ENCODE measurements around the gene KLHDC2.

KLHDC2 gene

DNA sequence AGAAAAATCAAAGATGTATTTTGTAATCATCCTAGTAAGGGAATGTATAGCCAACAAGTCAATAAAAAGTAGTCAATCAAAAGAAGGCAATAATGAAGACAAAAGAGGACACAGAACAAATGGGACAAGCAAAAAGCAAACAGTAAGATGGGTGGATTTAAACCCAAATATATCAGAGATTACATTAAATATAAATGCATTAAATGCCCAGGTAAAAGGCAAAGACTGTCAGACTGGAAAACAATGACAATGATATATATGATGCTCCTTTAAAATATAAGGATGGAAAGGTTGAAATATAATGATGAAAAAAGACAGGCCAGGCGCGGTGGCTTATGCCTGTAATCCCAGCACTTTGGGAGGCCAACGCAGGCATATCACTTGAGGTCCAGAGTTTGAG lies 48.9 kb downstream of the KLHDC2 start:
- H3K27ac ChIP-seq (ENCODE audit: insufficient read depth, low read length, poor library complexity, severe bottlenecking): no peak overlapping the region
- no peak overlapping the region for H3K4me3 ChIP-seq (ENCODE audit: insufficient read depth, low read depth, low read length, poor library complexity, severe bottlenecking)
- no peaks in the 10 kb centered on the region for H3K9me3 ChIP-seq (ENCODE audit: control insufficient read depth, low read length)
- peaks cover 47% of the 10 kb centered on the region for H3K36me3 ChIP-seq (ENCODE audit: control insufficient read depth, insufficient read depth, low read length)
- DNase-seq: no peak
- H3K4me1 ChIP-seq (ENCODE audit: control insufficient read depth, insufficient read depth, low read length, poor library complexity, severe bottlenecking): no peaks in the 10 kb centered on the region
- no peaks in the 10 kb centered on the region for H3K27me3 ChIP-seq (replicated peaks; ENCODE audit: control insufficient read depth, insufficient read depth, low read length, poor library complexity, severe bottlenecking)

DNA sequence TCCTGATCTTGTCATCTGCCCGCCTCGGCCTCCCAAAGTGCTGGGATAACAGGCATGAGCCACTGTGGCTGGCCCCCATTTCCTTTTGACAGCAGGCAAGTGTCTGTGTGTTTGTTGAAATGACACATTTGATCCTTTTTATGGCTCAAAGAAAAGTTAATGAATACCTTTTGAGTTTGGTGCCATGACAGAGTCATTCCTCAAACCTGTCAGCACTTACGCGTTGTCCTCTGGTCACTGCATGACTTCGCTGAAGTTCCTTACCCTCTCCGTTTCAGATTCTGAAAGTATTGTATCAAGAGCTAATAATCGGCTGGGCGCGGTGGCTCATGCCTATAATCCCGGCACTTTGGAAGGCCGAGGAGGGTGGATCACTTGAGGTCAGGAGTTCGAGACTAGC lies 52.2 kb downstream of the KLHDC2 start:
- Histone ChIP-seq H3K4me1 (ENCODE audit: control insufficient read depth, insufficient read depth, low read length, poor library complexity, severe bottlenecking) (no peaks in the 10 kb centered on the region), H3K4me3 (ENCODE audit: insufficient read depth, low read depth, low read length, poor library complexity, severe bottlenecking) (no peak overlapping the region), H3K36me3 (ENCODE audit: control insufficient read depth, insufficient read depth, low read length) (peaks cover 40% of the 10 kb centered on the region), H3K27ac (ENCODE audit: insufficient read depth, low read length, poor library complexity, severe bottlenecking) (no peak overlapping the region), H3K9me3 (ENCODE audit: control insufficient read depth, low read length) (no peaks in the 10 kb centered on the region), H3K27me3 (replicated peaks; ENCODE audit: control insufficient read depth, insufficient read depth, low read length, poor library complexity, severe bottlenecking) (no peaks in the 10 kb centered on the region)
- DNase-seq: no peak

DNA sequence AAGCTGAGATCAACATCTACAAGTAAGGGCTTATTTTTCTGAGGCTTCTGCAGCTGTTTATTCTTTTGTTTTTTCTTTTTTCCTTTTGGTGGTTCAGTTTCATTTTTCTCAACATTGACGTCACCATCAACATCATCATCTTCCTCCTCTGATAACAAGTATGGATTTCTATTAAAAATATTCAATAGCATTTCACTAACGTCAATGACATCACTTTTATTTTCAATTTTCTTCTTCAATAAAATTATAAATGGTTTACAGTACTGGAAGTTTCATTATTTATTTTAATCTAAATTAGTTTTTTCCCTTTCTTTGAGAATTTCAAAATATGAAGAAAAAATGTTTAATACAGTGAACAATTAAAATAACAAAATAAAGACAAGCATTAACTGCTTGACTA lies 60.7 kb downstream of the KLHDC2 start:
- Histone ChIP-seq H3K4me3 (ENCODE audit: insufficient read depth, low read depth, low read length, poor library complexity, severe bottlenecking) (no peak overlapping the region), H3K36me3 (ENCODE audit: control insufficient read depth, insufficient read depth, low read length) (peaks cover 73% of the 10 kb centered on the region), H3K4me1 (ENCODE audit: control insufficient read depth, insufficient read depth, low read length, poor library complexity, severe bottlenecking) (no peaks in the 10 kb centered on the region), H3K27ac (ENCODE audit: insufficient read depth, low read length, poor library complexity, severe bottlenecking) (no peak overlapping the region), H3K9me3 (ENCODE audit: control insufficient read depth, low read length) (no peaks in the 10 kb centered on the region), H3K27me3 (replicated peaks; ENCODE audit: control insufficient read depth, insufficient read depth, low read length, poor library complexity, severe bottlenecking) (no peaks in the 10 kb centered on the region)
- DNase-seq: no peak

Measured in effector memory CD4-positive, alpha-beta T cell (primary cell).